ENCODE data around the gene MIDN. TPM values are rescaled to one million over a fixed set of nuclear protein-coding genes. Genes with fewer than 3 reads are reported as not detected.
A peak's percentile ranks its signal among the peaks of the same experiment; 100 is the strongest.

MIDN gene
- total and polyA plus RNA-seq, 2 of the 4 experiments (the other 2 are of a cell fraction), result 2.5 to 26.0 TPM

GRCh38 chr19:1270213-1270853, 21.9 kb downstream of the MIDN start:
- intact Hi-C loops (cut with micrococcal nuclease), result no loop called here
- ChIA-PET POLR2A (ENCODE audit: unreplicated experiment) (no interaction called here), CTCF (interaction anchor here (1.5 to 1.7 kb wide), 2 partner anchors 10 to 26 kb away, joined by 8 to 15 read pairs; no protein-coding TSS in a partner anchor)
- H3K36me3 ChIP-seq (ENCODE audit: control insufficient read depth, insufficient read depth, low read length), result peaks cover 44% of the 10 kb centered on the region
- H3K4me1 ChIP-seq (ENCODE audit: control insufficient read depth, insufficient read depth, low read length), result peaks cover 42% of the 10 kb centered on the region
- H3K4me2 ChIP-seq (ENCODE audit: low read depth, low read length), result peak overlapping the region; percentile 86
- H2BK20ac ChIP-seq (ENCODE audit: low read depth, low read length), result no peak overlapping the region
- H3K18ac ChIP-seq (ENCODE audit: low read depth, low read length), result peak overlapping the region; percentile 8
- peak overlapping the region; percentile 94 for H2AK9ac ChIP-seq (replicated peaks; ENCODE audit: low read depth, low read length, poor library complexity)
- peak overlapping the region; percentile 68 for H3K4me3 ChIP-seq (ENCODE audit: insufficient read depth, low read depth, low read length)
- peak overlapping the region; percentile 92 for H3K56ac ChIP-seq (ENCODE audit: extremely low read depth, insufficient read depth, low read length)
- peak overlapping the region; percentile 52 to 97 for H4K8ac ChIP-seq (ENCODE audit: low read depth in 2 of 2, low read length in 2 of 2)
- H4K91ac ChIP-seq (ENCODE audit: insufficient read depth, low read depth, low read length), result peak overlapping the region; percentile 98
- peak overlapping the region; percentile 80 for H3K9ac ChIP-seq (ENCODE audit: low read depth, low read length)
- no peaks in the 10 kb centered on the region; the same call in 1 of the 2 replicates for H3K9me1 ChIP-seq (ENCODE audit: insufficient read depth, low read length)
- peak overlapping the region; percentile 86; the same call in 1 of the 2 replicates for H3K23ac ChIP-seq (ENCODE audit: low read depth, low read length)
- 0 out of 2 replicates have a peak overlapping the region, but pooled peaks have one; percentile 11 for H2BK120ac ChIP-seq (ENCODE audit: low read depth, low read length)
- H2BK5ac ChIP-seq (ENCODE audit: low read depth, low read length, poor library complexity, severe bottlenecking), result peak overlapping the region; percentile 89
- H3K14ac ChIP-seq (replicated peaks; ENCODE audit: low read depth, low read length), result peak overlapping the region; percentile 99
- H3K9me3 ChIP-seq (ENCODE audit: control insufficient read depth, insufficient read depth, low read length), result no peaks in the 10 kb centered on the region
- peaks cover 72% of the 10 kb centered on the region for H4K20me1 ChIP-seq (ENCODE audit: insufficient read depth, low read length)
- H3K4ac ChIP-seq (ENCODE audit: low read depth, low read length), result peak overlapping the region; percentile 99
- no peaks in the 10 kb centered on the region for H3K27me3 ChIP-seq (ENCODE audit: control insufficient read depth, insufficient read depth, low read length)
- WGBS, 2 experiments (ENCODE audit: extremely low coverage in 2 of 2, insufficient read length in 1 of 2), result 33% methylated on average over 3 of the region's 8 CpGs; no CpG with 5 or more reads in 1 of the 2 experiments
- DNase-seq (no peak), ATAC-seq (ENCODE audit: low read depth) (no peak)
- dilution Hi-C loops (cut with HindIII; ENCODE audit: low sequenced_read_pairs, unreplicated experiment), result no loop called here
- TF ChIP-seq RAD21 (IDR thresholded peaks at IDR 0.05; ENCODE audit: low read length), result no peak
- no peak overlapping the region for H2BK15ac ChIP-seq (ENCODE audit: low read depth, low read length)
- in situ Hi-C loops (cut with MboI; ENCODE audit: low sequenced_read_pairs), result no loop called here
- peaks cover 15 to 61% of the 10 kb centered on the region in 2 experiments; a peak in 3 of 4 replicates for H3K79me1 ChIP-seq (ENCODE audit: low read depth in 1 of 2, low read length in 2 of 2)
- H3K27ac ChIP-seq (ENCODE audit: insufficient read depth, low read length), result peak overlapping the region; percentile 75
- H4K5ac ChIP-seq (ENCODE audit: low read depth, low read length), result peak overlapping the region; percentile 3
- H2AFZ ChIP-seq (replicated peaks; ENCODE audit: low read length, poor library complexity), result peak overlapping the region; percentile 18
- H2AK5ac ChIP-seq (ENCODE audit: low read depth, low read length), result peak overlapping the region; percentile 97
- BruUV-seq (replicated peaks), result no TSS peak
